ENCODE results near the gene DENND5B. TPM values are rescaled to one million over a fixed set of nuclear protein-coding genes. Genes with fewer than 3 reads are reported as not detected.
"Not testable (repeated sequence)": the region's sequence is repeated elsewhere in the genome, so short reads cannot be mapped to it uniquely, and the experiment has no call there.

The DENND5B gene
- polyA plus RNA-seq, 3 donors from 2014 or later: 0.53 to 0.70 TPM; not detected in 1

DNA sequence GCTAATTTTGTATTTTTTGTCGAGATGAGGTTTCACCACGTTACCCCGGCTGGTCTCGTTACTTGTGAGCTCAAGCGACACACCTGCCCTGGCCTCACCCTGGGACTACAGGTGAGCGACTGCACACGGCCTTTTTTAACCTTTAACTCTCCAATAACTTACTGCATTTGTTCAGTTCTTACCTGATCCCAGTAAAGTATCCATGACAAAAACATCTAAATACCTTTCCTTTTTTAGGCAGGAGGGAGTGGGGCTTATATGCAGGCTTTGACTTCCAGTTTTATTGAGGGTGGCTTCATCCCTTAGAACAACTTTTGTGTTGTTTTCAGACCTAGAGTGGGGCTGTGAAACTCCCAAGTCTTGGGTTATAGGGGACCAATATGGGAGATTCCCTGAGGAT lies 68.3 kb downstream of the DENND5B start:
- Mint-ChIP-seq H3K36me3 (no peaks in the 10 kb centered on the region), H3K27me3 (ENCODE audit: low read depth in 3 of 3) (peaks cover 0 to 1% (median 0%) of the 10 kb centered on the region in 3 donors), H3K4me3 (no peak overlapping the region), H3K9me3 (no peaks in the 10 kb centered on the region), H3K27ac (no peak overlapping the region), H3K4me1 (no peaks in the 10 kb centered on the region)
- DNase-seq: no peak

- DNase-seq: no peak
- peaks cover 0 to 1% (median 0%) of the 10 kb centered on the region in 3 donors for H3K27me3 Mint-ChIP-seq (ENCODE audit: low read depth in 3 of 3)
- H3K27ac Mint-ChIP-seq: no peak overlapping the region
- H3K4me1 Mint-ChIP-seq: no peaks in the 10 kb centered on the region
- no peaks in the 10 kb centered on the region for H3K36me3 Mint-ChIP-seq
- H3K4me3 Mint-ChIP-seq: no peak overlapping the region
- no peaks in the 10 kb centered on the region for H3K9me3 Mint-ChIP-seq
These were observed 69.0 kb downstream of the DENND5B start for GRCh38 chr12:31521964-31522363.

GRCh38 chr12:31519511-31519910 lies 71.4 kb downstream of the DENND5B start:
- no peak for DNase-seq
- Mint-ChIP-seq H3K27ac (no peak overlapping the region), H3K36me3 (no peaks in the 10 kb centered on the region), H3K9me3 (no peaks in the 10 kb centered on the region), H3K4me1 (no peaks in the 10 kb centered on the region), H3K4me3 (no peak overlapping the region), H3K27me3 (ENCODE audit: low read depth in 3 of 3) (peaks cover 0 to 1% (median 0%) of the 10 kb centered on the region in 3 donors)

- Mint-ChIP-seq H3K4me1 (no peaks in the 10 kb centered on the region), H3K27me3 (ENCODE audit: low read depth in 3 of 3) (peaks cover 0 to 1% (median 0%) of the 10 kb centered on the region in 3 donors), H3K36me3 (no peaks in the 10 kb centered on the region), H3K9me3 (no peaks in the 10 kb centered on the region), H3K27ac (no peak overlapping the region), H3K4me3 (no peak overlapping the region)
- DNase-seq: no peak
These were observed 72.2 kb downstream of the DENND5B start for GRCh38 chr12:31518680-31519227.

- H3K27me3 Mint-ChIP-seq (ENCODE audit: low read depth in 3 of 3): peaks cover 0 to 1% (median 0%) of the 10 kb centered on the region in 3 donors
- no peaks in the 10 kb centered on the region for H3K4me1 Mint-ChIP-seq
- H3K36me3 Mint-ChIP-seq: no peaks in the 10 kb centered on the region
- no peak for DNase-seq
- H3K9me3 Mint-ChIP-seq: no peaks in the 10 kb centered on the region
- no peak overlapping the region for H3K27ac Mint-ChIP-seq
- H3K4me3 Mint-ChIP-seq: no peak overlapping the region
These were observed 72.9 kb downstream of the DENND5B start for GRCh38 chr12:31517994-31518393.

GRCh38 chr12:31516702-31517101 lies 74.2 kb downstream of the DENND5B start:
- H3K4me3 Mint-ChIP-seq: no peak overlapping the region
- H3K27me3 Mint-ChIP-seq (ENCODE audit: low read depth in 3 of 3): peaks cover 0 to 1% (median 0%) of the 10 kb centered on the region in 3 donors
- H3K4me1 Mint-ChIP-seq: no peaks in the 10 kb centered on the region
- H3K9me3 Mint-ChIP-seq: no peaks in the 10 kb centered on the region
- no peaks in the 10 kb centered on the region for H3K36me3 Mint-ChIP-seq
- H3K27ac Mint-ChIP-seq: no peak overlapping the region
- DNase-seq: no peak

GRCh38 chr12:31514912-31515311 lies 76.0 kb downstream of the DENND5B start:
- H3K4me1 Mint-ChIP-seq: no peaks in the 10 kb centered on the region
- no peaks in the 10 kb centered on the region for H3K27me3 Mint-ChIP-seq (ENCODE audit: low read depth in 3 of 3)

DNA sequence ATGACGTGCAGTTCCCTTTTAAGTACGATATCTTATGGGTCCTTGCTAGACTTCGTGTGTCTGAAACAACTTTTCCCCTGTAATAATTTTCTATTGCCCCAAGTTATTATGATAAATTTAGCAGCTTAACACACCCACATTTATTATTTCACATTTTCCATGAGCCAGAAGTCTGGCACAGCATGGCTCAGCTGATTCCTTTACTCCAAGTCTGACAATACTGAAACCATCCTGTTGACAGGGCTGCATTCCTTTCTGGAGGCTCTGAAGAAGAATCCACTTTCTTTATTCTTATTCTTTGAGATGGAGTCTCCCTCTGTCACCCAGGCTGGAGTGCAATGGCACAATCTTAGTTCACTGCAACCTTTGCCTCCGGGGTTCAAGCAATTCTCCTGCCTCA lies 80.9 kb downstream of the DENND5B start:
- Mint-ChIP-seq H3K36me3 (no peaks in the 10 kb centered on the region), H3K27ac (no peak overlapping the region), H3K27me3 (ENCODE audit: low read depth in 3 of 3) (peaks cover 0 to 3% (median 2%) of the 10 kb centered on the region in 3 donors), H3K9me3 (peaks cover 0 to 6% (median 0%) of the 10 kb centered on the region in 6 donors), H3K4me3 (no peak overlapping the region), H3K4me1 (no peaks in the 10 kb centered on the region)
- no peak for DNase-seq

More at GRCh38 chr12:31514912-31515311, 76.0 kb downstream of the DENND5B start:
- Mint-ChIP-seq H3K27ac (no peak overlapping the region), H3K36me3 (no peaks in the 10 kb centered on the region), H3K9me3 (no peaks in the 10 kb centered on the region), H3K4me3 (no peak overlapping the region)
- no peak for DNase-seq

- Mint-ChIP-seq H3K4me1 (no peaks in the 10 kb centered on the region), H3K4me3 (no peak overlapping the region)
These were observed 82.3 kb downstream of the DENND5B start for GRCh38 chr12:31508436-31509150.

GRCh38 chr12:31507966-31508365 lies 83.0 kb downstream of the DENND5B start:
- Mint-ChIP-seq H3K27me3 (ENCODE audit: low read depth in 3 of 3) (peaks cover 0 to 3% (median 2%) of the 10 kb centered on the region in 3 donors), H3K27ac (no peak overlapping the region), H3K4me3 (no peak overlapping the region), H3K9me3 (peaks cover 0 to 10% (median 0%) of the 10 kb centered on the region in 6 donors), H3K4me1 (no peaks in the 10 kb centered on the region), H3K36me3 (peaks cover 0 to 3% (median 0%) of the 10 kb centered on the region in 3 donors)
- DNase-seq: no peak

More at GRCh38 chr12:31508436-31509150, 82.3 kb downstream of the DENND5B start:
- H3K36me3 Mint-ChIP-seq: peaks cover 0 to 3% (median 0%) of the 10 kb centered on the region in 3 donors
- H3K9me3 Mint-ChIP-seq: peaks cover 0 to 10% (median 0%) of the 10 kb centered on the region in 6 donors
- no peak overlapping the region for H3K27ac Mint-ChIP-seq
- peaks cover 0 to 3% (median 2%) of the 10 kb centered on the region in 3 donors for H3K27me3 Mint-ChIP-seq (ENCODE audit: low read depth in 3 of 3)
- DNase-seq: no peak

GRCh38 chr12:31506515-31507306 lies 84.2 kb downstream of the DENND5B start:
- Mint-ChIP-seq H3K36me3 (peaks cover 0 to 3% (median 0%) of the 10 kb centered on the region in 3 donors), H3K9me3 (peaks cover 0 to 10% (median 0%) of the 10 kb centered on the region in 6 donors), H3K27ac (no peak overlapping the region), H3K27me3 (ENCODE audit: low read depth in 3 of 3) (peaks cover 0 to 3% (median 2%) of the 10 kb centered on the region in 3 donors), H3K4me3 (no peak overlapping the region), H3K4me1 (no peaks in the 10 kb centered on the region)
- DNase-seq: no peak

DNA sequence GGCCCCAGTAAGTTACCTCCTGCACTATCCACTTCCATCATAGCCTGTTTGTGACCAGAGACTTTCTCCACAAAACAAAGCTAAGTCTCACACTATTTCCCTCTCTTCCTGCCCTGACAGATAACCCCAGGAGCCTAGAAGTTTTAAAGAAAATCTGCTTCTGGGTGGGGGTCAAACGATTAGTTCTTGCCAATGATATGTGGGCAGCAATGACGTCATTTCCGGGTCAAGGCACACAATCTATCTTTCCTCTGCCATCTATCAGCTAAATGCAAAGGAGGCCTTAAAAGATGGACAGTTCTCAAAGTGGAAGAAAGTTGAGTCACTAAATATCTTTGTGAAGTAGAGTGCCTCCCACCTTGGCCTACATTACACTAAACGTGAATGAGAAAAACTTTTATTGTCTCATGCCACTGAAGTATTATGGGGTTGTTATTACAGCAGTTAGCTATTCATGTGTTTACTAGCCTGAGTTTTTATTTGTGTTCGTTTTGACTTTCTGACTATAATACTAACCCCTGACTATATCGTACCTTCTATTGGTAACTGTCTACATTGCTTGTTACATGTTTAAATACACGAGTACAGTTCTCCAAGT lies 86.2 kb downstream of the DENND5B start:
- H3K4me1 Mint-ChIP-seq: no peaks in the 10 kb centered on the region
- peaks cover 0 to 3% (median 0%) of the 10 kb centered on the region in 3 donors for H3K36me3 Mint-ChIP-seq
- H3K27ac Mint-ChIP-seq: no peak overlapping the region
- H3K4me3 Mint-ChIP-seq: no peak overlapping the region
- DNase-seq: no peak
- H3K27me3 Mint-ChIP-seq (ENCODE audit: low read depth in 3 of 3): peaks cover 0 to 3% (median 2%) of the 10 kb centered on the region in 3 donors
- H3K9me3 Mint-ChIP-seq: peaks cover 0 to 10% (median 0%) of the 10 kb centered on the region in 6 donors

DNA sequence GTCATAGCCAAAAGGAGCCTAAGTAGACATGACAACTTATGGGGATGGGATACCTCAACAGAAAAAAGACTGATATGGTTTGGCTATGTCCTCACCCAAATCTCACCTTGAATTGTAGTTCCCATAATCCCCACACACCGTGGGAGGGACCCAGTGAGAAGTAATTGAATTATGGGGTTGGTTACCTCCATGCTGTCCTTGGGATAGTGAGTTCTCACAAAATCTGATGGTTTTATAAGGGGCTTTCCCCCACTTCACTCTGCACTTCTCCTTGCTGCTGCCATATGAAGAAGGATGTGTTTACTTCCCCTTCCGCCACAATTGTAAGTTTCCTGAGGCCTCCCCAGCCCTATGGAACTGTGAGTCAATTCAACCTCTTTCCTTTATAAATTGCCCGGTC lies 89.9 kb downstream of the DENND5B start:
- not testable (repeated sequence) for H3K4me1 Mint-ChIP-seq; H3K27me3 Mint-ChIP-seq (ENCODE audit: low read depth in 3 of 3); DNase-seq; H3K4me3 Mint-ChIP-seq; H3K36me3 Mint-ChIP-seq; H3K27ac Mint-ChIP-seq
- peaks cover 0 to 10% (median 0%) of the 10 kb centered on the region in 6 donors for H3K9me3 Mint-ChIP-seq

All from immature natural killer cell (primary cell).